ENCODE results near the gene NQO1.
"Not testable (repeated sequence)": the region's sequence is repeated elsewhere in the genome, so short reads cannot be mapped to it uniquely, and the experiment has no call there.

The NQO1 gene

GRCh38 chr16:69741951-69742904, 15.9 kb upstream of the NQO1 start:
- no peak for DNase-seq

DNA sequence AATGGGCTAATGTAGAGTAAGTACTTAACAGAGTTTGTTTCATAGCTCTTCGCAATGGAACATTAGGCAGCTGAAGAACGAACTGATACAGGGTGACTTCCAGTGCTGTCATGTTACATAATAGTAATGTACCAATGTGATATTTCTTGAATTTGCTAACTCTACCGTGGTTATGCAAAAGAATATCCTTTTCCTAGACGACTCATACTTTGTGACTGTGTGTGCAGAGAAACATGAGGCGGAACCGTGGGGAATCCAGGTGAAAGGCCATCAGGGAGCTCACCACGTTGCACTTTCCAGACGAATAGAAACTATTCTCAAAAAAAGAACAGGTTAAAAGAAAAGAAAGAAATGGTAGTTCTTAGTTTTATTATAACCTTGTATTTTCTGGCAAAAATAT, 15.2 kb upstream of the NQO1 start:
- no peak for DNase-seq

DNA sequence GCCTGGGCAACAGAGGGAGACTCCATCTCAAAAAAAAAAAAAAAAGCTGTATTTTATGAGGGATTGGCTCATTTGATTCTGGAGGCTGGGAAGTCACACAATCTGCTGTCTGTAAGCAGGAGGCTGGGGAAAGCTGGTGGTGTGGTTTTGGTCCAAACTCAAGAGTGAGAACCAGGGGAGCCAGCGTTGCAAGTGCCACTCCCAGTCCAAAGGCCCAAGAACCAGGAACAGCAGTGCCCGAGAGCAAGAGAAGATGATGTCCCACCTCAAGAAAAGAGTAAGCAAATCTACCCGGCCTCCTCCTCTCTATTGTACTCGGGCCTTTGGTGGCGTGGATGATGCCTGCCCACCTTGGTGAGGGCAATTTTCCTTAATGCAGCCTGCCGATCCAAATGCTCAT, 5.7 kb upstream of the NQO1 start:
- no peak for DNase-seq

DNA sequence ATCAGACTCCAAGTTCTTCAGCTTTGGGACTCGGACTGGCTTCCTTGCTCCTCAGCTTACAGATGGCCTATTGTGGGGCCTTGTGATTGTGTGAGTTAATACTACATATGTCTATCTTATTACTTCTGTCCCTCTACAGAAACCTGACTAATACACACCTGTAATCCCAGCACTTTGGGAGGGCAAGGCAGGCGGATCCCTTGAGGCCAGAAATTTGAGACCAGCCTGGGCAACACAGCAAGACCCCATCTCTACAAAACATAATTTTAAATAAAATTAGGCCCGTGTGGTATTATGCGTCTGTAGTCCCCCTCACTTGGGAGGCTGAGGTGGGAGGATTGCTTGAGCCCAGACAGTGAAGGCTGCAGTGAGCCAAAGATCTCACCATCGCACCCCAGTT, 4.9 kb upstream of the NQO1 start:
- not testable (repeated sequence) for DNase-seq

DNA sequence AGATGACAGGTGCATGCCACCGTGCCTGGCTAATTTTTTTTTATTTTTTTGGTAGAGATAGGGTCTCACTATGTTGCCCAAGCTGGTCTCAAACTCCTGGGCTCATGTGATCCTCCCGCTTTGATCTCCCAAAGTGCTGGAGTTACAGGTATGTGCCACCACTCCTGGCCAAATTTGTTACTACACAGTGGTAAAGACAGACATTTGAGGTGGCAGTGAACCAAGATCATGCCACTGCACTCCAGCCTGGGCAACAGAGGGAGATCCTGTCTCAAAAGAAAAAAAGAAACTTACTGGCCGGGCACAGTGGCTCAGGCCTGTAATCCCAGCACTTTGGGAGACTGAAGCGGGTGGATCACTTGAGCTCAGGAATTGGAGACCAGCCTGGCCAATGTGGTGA, 2.7 kb upstream of the NQO1 start:
- not testable (repeated sequence) for DNase-seq

DNA sequence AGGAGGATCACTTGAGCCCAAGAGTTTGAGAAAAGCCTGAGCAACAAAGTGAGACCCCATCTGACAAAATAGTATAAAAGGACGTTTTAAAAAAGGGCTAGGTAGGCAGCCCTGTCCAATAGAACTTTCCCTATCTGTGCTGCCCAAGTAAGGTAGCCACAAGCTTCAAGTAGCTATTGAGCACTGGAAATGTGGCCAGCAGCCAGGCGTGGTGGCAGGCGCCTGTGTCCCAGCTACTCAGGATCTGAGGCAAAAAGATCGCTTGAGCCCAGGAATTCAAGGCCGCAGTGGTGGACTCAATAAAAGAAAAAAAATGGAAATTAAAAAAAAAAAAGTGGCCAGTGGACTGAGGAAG, 1.5 kb upstream of the NQO1 start:
- DNase-seq, result no peak

- no peak for DNase-seq
Observed at GRCh38 chr16:69725480-69726312, 664 bp downstream of the NQO1 start.

GRCh38 chr16:69724981-69725479, 1.3 kb downstream of the NQO1 start:
- no peak for DNase-seq

DNA sequence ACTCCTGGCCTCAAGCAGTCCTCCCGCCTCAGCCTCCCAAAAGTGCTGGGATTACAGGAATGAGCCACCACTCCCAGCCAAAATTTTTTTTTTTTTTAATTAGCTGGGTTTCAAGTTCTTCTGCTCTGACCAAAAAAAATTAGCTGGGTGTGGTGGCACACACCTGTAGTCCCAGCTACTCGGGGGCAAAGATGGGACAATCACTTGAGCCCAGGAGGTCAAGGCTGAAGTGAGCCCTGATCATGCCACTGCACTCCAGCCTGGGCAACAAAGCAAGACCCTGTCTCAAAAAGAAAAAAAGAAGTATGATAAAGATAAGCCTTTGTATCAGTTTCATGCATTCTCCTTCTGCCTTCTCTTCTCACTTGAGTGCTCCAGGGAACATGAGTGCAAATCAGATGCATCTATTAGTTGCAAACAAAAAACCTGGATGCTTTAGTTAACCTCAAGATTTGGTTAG, 1.9 kb downstream of the NQO1 start:
- no peak for DNase-seq

GRCh38 chr16:69721441-69721957, 4.9 kb downstream of the NQO1 start:
- DNase-seq, result no peak

DNA sequence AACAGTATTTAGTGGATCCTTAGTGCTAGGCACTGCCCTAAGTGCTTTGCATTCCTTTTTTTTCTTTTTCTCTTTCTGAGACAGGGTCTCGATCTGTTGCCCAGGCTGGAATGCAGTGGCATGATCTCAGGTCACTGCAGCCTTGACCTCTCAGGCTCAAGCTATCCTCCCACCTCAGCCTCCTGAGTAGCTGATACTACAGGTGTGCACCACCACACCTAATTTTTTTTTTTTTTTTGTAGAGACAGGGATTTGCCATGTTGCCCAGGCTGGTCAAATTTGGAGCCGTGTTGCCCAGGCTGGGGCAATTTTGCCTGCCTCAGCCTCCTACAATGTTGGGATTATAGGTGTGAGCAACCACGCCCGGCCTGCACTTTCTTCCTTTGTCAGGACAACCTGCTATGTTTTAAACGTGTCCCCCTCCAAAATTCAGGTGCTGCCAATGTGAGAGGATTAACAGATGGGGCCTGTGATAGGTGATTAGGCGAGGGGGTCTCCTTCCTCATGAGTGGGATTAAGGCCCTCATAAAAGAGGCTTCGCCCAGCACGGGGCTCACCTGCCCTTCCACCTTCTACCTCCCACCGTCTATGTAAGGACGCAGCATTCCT, 5.4 kb downstream of the NQO1 start:
- no peak for DNase-seq

- DNase-seq, result no peak
Observed at GRCh38 chr16:69718111-69718764, 8.1 kb downstream of the NQO1 start.

DNA sequence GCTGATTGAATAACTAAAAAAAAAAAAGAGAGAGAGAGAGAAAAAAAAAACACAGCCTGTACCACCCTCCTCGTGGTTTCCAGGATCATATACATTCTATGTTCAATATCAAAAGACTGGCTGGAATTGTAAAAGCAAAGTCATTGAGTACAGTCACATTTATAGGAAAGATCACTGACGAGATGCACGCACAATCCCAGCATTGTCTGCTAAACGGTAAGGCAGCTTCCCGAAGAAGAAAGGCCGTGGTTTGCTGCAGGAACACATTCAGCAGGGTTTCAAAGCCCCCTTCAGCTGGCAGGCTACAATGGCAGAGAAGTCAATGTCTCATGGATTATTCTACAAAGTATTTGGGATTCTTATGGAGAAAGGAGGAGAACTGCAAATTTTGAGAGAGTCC, 9.3 kb downstream of the NQO1 start:
- no peak for DNase-seq

DNA sequence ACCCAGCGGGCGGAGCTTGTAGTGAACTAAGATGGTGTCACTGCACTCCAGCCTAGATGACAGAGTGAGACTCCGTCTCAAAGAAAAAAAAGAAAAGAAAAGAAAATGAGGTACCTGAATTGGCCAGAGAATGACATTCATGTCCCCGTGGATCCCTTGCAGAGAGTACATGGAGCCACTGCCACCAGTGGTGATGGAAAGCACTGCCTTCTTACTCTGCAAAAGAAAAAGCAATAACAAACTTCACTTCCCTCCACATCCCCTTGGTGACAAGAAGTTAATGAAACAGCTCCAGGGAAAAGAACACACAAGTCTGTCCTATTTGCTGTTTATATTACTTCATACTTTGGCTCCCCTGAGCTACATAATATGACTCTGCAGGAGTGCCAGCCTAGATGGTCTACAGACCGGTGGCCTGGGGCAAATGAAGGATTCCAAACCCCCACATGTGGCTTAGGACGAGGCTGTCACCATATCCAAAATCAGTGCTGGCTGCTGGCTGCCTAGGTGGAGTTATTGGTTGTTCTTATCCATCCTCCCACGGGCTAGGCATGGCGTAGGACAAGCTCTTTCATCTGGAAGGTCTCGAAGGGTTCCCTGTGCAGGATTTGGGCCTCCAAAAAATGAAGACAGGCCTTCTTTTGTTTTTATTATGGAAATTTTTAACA, 13.3 kb downstream of the NQO1 start:
- no peak for DNase-seq

- no peak for DNase-seq
Observed at GRCh38 chr16:69712277-69712676, 14.1 kb downstream of the NQO1 start.

- peak; percentile 61 for DNase-seq
Observed at GRCh38 chr16:69711115-69711740, 15.1 kb downstream of the NQO1 start.

DNA sequence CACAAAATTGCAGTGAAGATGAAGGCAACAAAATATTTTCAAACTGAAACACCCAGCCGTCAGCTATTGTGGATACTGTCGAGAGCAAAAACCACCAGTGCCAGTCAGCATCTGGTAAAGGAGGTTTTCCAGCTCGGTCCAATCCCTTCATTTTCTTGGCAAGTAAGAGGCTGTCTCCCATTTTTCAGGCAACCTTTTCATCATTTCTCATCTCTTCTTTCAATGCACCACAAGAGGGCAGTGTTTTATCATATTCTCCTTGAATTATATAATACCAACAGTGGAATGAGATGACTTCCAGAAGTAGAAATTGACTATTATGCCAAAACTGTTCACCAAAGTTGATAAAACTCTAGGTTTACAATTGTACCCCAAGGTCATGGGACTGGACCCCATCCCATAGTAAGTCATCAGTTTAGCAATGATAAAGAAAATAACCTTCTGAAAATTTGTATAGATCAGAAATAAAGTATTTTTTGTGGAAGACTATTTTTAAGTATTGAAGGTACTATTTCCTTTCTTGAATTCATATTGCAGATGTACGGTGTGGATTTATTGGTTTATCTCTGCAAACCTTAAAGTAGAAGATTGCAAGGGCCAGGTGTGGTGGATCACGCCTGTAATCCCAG, 16.8 kb downstream of the NQO1 start:
- DNase-seq, result peak; percentile 77

DNA sequence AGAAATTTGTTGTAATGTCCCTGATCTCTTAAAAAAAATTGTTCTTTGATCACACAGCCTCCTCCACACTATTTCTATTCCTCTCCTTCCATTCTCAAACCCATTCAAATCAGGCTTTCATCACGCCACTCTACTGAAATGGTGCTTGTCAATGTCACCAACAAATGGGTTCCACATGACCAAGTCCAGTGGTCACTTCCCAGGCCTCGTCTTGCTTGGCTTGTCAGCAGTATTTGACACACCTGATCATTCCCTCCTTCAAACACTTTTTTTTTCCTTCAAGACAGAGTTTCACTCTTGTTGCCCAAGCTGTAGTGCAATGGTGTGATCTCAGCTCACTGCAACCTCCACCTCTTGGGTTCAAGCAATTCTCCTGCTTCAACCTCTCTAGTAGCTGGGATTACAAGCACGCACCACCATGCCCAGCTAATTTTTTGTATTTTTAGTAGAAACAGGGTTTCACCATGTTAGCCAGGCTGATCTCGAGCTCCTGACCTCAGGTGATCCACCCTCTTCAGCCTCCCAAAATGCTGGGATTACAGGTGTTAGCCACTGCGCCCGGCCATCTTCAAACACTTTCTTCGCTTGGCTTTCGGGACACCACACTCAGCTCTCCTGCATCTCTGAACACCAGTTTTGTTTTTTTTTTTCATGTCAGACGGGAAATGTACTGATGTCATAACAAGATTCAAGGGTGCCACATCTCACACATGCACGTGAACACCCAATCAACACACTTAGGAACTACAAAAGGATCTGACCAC, 18.3 kb downstream of the NQO1 start:
- DNase-seq, result no peak

- no peak for DNase-seq
Observed at GRCh38 chr16:69706975-69707340, 19.4 kb downstream of the NQO1 start.

Measured in RPMI8226 (cell line).